HepG2 (cell line): ENCODE measurements around the gene KATNA1. TPM values are rescaled to one million over a fixed set of nuclear protein-coding genes. Genes with fewer than 3 reads are reported as not detected.

Experiments
- ATAD3A ChIP-seq: sonication (generic); formaldehyde crosslinking; IDR thresholded peaks from 2 replicates; pipeline ENCODE4 v1.4.0; 2020; ENCODE audit warnings: missing genetic modification reagents
- ATF7-NPFF ChIP-seq: sonication (generic); formaldehyde crosslinking; IDR thresholded peaks from 2 replicates; pipeline ENCODE4 v1.8.1; 2023; ENCODE audit warnings: mild to moderate bottlenecking, low read depth, missing genetic modification reagents, moderate library complexity
- DMAP1 ChIP-seq: IDR thresholded peaks from 2 replicates; pipeline ENCODE4 v1.6.1; 2016
- GTF2F1 ChIP-seq: fragments of 150-350 bp; IDR thresholded peaks from 2 replicates; pipeline ENCODE4 v1.6.1; 2014; ENCODE audit warnings: low read length
- HIVEP1 ChIP-seq: sonication (generic); formaldehyde crosslinking; IDR thresholded peaks from 2 replicates; pipeline ENCODE4 v1.4.0; 2020; ENCODE audit warnings: mild to moderate bottlenecking, missing genetic modification reagents
- KDM3A ChIP-seq: IDR thresholded peaks from 2 replicates; pipeline ENCODE4 v1.6.1; 2018; ENCODE audit warnings: low read depth, missing compliant biosample characterization
- KDM6A ChIP-seq: IDR thresholded peaks from 2 replicates; pipeline ENCODE4 v1.6.1; 2016; ENCODE audit warnings: low read depth
- RARG ChIP-seq: sonication (generic); formaldehyde crosslinking; IDR thresholded peaks from 2 replicates; pipeline ENCODE4 v1.4.0; 2020; ENCODE audit warnings: low read depth, mild to moderate bottlenecking, missing genetic modification reagents
- REL ChIP-seq: sonication (generic); formaldehyde crosslinking; conservative IDR thresholded peaks from 2 replicates; pipeline ENCODE4 v1.8.0; 2022; ENCODE audit warnings: mild to moderate bottlenecking, missing genetic modification reagents, moderate library complexity
- RXRB ChIP-seq: IDR thresholded peaks from 2 replicates; pipeline ENCODE4 v1.6.1; 2016; ENCODE audit warnings: borderline replicate concordance, missing genetic modification reagents, missing compliant biosample characterization
- TCF12 ChIP-seq, 2 experiments: fragments of 450-650 bp in 1 of 2; sonication (generic) in 1 of 2; formaldehyde crosslinking in 1 of 2; IDR thresholded peaks; 2 replicates each; pipeline versions ENCODE4 v1.6.1 to v1.8.0; 2017 to 2022; ENCODE audit warnings: antibody characterized with exemption in 1 of 2, mild to moderate bottlenecking in 1 of 2, missing genetic modification reagents in 1 of 2, moderate library complexity in 1 of 2
- YY1 ChIP-seq: IDR thresholded peaks from 2 replicates; pipeline ENCODE4 v1.6.1; 2011; ENCODE audit warnings: low read length, low read depth, moderate library complexity, mild to moderate bottlenecking; ENCODE audit not compliant: insufficient read depth, insufficient replicate concordance
- ZFAT ChIP-seq: sonication (generic); formaldehyde crosslinking; conservative IDR thresholded peaks from 2 replicates; pipeline ENCODE4 v1.8.1; 2023; ENCODE audit warnings: missing genetic modification reagents, inconsistent platforms
- ZNF20 ChIP-seq: sonication (generic); formaldehyde crosslinking; IDR thresholded peaks from 2 replicates; pipeline ENCODE4 v1.4.0; 2020; ENCODE audit warnings: mild to moderate bottlenecking, moderate library complexity, missing genetic modification reagents
- ZNF296 ChIP-seq: sonication (generic); formaldehyde crosslinking; conservative IDR thresholded peaks from 2 replicates; pipeline ENCODE4 v1.5.0; 2020; ENCODE audit warnings: mild to moderate bottlenecking, missing genetic modification reagents
- ZNF468 ChIP-seq: sonication (generic); formaldehyde crosslinking; IDR thresholded peaks from 2 replicates; pipeline ENCODE4 v1.8.0; 2022; ENCODE audit warnings: mild to moderate bottlenecking, moderate library complexity, missing genetic modification reagents
- ZNF557 ChIP-seq: sonication (generic); formaldehyde crosslinking; IDR thresholded peaks from 2 replicates; pipeline ENCODE4 v1.4.0; 2020; ENCODE audit warnings: missing genetic modification reagents
- ZNF772 ChIP-seq: sonication (generic); formaldehyde crosslinking; IDR thresholded peaks from 2 replicates; pipeline ENCODE4 v1.5.0; 2020; ENCODE audit warnings: mild to moderate bottlenecking, missing genetic modification reagents
- ZNF788 ChIP-seq: sonication (generic); formaldehyde crosslinking; IDR thresholded peaks from 2 replicates; pipeline ENCODE4 v1.5.0; 2020; ENCODE audit warnings: mild to moderate bottlenecking, missing genetic modification reagents, borderline replicate concordance
- ZNF841 ChIP-seq: sonication (generic); formaldehyde crosslinking; IDR thresholded peaks from 2 replicates; pipeline ENCODE4 v1.8.1; 2023; ENCODE audit warnings: missing genetic modification reagents, borderline replicate concordance
- polyA plus RNA-seq, 8 experiments: library from polyadenylated mRNA; depleted of rRNA in 3 of 8; stranded (reverse) in 7 of 8; unstranded in 1 of 8; fragments of >200 nt; fragmentation: Illumina TruSeq in 4 of 8; extraction: Trizol in 4 of 8; gene quantifications; 2 replicates each; pipeline versions ENCODE4 v1.2.1 to v1.2.3, GENCODE V29; 2011 to 2016; ENCODE audit warnings: low read depth in 4 of 8, missing spikeins in 1 of 8, mixed read lengths in 1 of 8; ENCODE audit not compliant: insufficient read depth in 1 of 8
- total RNA-seq, 5 experiments: library from RNA; depleted of rRNA; stranded (reverse); fragments of >200 nt; fragmentation: Illumina TruSeq; extraction: Trizol; gene quantifications; 2 replicates each; pipeline ENCODE4 v1.2.3, GENCODE V29; 2016; ENCODE audit warnings: low read depth in 1 of 5
- TF ChIP-seq, protein P1 (sequence below): sonication (generic); formaldehyde crosslinking; IDR thresholded peaks from 2 replicates; pipeline ENCODE4 v1.4.0; 2020; ENCODE audit warnings: missing genetic modification reagents
- TF ChIP-seq, protein P2 (sequence below): sonication (generic); formaldehyde crosslinking; conservative IDR thresholded peaks from 2 replicates; pipeline ENCODE4 v1.4.0; 2020; ENCODE audit warnings: missing genetic modification reagents
- TF ChIP-seq, protein P3 (sequence below): sonication (generic); formaldehyde crosslinking; IDR thresholded peaks from 2 replicates; pipeline ENCODE4 v1.9.0; 2021; ENCODE audit warnings: missing genetic modification reagents, borderline replicate concordance

The KATNA1 gene
- total and polyA plus RNA-seq, 2 of the 13 experiments (the other 11 are each of a cell fraction or from before 2014, with no cell fraction given): 14.8 to 25.3 TPM

DNA sequence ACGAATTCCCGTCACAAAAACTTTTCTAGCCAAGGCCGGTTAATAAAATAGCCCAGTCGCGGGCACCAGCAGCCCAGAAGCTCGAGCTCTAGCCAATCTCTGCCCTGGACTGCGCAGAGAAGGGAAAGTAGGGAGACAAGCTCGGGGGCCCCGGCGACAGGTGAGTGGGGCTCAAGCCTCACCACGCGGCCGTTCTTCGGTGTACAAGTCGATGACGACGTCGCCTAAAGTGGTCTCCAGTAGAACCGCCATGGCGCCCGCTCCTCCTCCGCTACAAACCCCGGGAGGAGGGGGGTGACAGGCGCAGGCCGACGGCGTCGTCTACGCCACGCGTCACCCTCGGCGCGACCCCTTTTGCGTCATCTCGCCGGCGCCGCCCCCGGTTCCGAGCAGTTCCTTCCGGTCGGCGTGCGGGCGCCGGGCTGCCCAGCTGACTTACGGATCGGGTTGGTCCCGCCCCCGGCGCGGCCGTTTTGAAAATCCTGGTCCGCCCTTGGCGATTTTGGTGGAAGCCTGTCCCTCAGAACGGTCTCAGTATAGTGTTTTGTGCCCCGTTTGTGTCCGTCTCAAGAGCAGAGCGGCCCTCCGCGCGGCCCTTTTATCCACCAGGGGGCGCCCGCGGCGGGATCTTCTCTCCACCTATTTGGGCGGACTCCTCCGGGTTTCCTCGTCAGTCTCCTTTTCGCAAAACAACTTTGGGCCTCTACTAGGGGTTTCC lies 102.6 kb downstream of the KATNA1 start, which contains the start of gene PPIL4 (continued):
- TF ChIP-seq ATF7-NPFF (CRISPR knock-in tag) (peak; percentile 51; the same call in 1 of the 2 replicates), ZNF296 (CRISPR knock-in tag) (0 out of 2 replicates have a peak, but pooled peaks have one; percentile 56), ATAD3A (CRISPR knock-in tag) (no peak), GTF2F1 (no peak; the same call in 1 of the 2 replicates), ZNF788 (CRISPR knock-in tag) (peak; percentile 90; the same call in 1 of the 2 replicates), RXRB (CRISPR knock-in tag) (peak; percentile 77), KDM3A (CRISPR knock-in tag) (peak; percentile 96), ZNF841 (CRISPR knock-in tag) (peak; percentile 81; the same call in 1 of the 2 replicates), ZNF468 (CRISPR knock-in tag) (no peak), RARG (CRISPR knock-in tag) (0 out of 2 replicates have a peak, but pooled peaks have one; percentile 55), REL (CRISPR knock-in tag) (peak; percentile 66), ZFAT (CRISPR knock-in tag) (no peak), HIVEP1 (CRISPR knock-in tag) (peak; percentile 68; the same call in 1 of the 2 replicates), ZNF20 (peak; percentile 81; the same call in 1 of the 2 replicates), KDM6A (CRISPR knock-in tag) (no peak), ZNF772 (CRISPR knock-in tag) (peak; percentile 96), DMAP1 (CRISPR knock-in tag) (peak; percentile 88), YY1 (peak; percentile 94), ZNF557 (CRISPR knock-in tag) (0 out of 2 replicates have a peak, but pooled peaks have one; percentile 51), TCF12 (IDR thresholded peaks at IDR 0.05) (no peak), TCF12 (CRISPR knock-in tag; IDR thresholded peaks at IDR 0.05) (no peak)
- TF ChIP-seq, protein P1, sequence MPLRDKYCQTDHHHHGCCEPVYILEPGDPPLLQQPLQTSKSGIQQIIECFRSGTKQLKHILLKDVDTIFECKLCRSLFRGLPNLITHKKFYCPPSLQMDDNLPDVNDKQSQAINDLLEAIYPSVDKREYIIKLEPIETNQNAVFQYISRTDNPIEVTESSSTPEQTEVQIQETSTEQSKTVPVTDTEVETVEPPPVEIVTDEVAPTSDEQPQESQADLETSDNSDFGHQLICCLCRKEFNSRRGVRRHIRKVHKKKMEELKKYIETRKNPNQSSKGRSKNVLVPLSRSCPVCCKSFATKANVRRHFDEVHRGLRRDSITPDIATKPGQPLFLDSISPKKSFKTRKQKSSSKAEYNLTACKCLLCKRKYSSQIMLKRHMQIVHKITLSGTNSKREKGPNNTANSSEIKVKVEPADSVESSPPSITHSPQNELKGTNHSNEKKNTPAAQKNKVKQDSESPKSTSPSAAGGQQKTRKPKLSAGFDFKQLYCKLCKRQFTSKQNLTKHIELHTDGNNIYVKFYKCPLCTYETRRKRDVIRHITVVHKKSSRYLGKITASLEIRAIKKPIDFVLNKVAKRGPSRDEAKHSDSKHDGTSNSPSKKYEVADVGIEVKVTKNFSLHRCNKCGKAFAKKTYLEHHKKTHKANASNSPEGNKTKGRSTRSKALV (CRISPR knock-in tag): peak; percentile 84
- TF ChIP-seq, protein P2, sequence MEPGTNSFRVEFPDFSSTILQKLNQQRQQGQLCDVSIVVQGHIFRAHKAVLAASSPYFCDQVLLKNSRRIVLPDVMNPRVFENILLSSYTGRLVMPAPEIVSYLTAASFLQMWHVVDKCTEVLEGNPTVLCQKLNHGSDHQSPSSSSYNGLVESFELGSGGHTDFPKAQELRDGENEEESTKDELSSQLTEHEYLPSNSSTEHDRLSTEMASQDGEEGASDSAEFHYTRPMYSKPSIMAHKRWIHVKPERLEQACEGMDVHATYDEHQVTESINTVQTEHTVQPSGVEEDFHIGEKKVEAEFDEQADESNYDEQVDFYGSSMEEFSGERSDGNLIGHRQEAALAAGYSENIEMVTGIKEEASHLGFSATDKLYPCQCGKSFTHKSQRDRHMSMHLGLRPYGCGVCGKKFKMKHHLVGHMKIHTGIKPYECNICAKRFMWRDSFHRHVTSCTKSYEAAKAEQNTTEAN (CRISPR knock-in tag): peak; percentile 58; the same call in 1 of the 2 replicates
- TF ChIP-seq, protein P3, sequence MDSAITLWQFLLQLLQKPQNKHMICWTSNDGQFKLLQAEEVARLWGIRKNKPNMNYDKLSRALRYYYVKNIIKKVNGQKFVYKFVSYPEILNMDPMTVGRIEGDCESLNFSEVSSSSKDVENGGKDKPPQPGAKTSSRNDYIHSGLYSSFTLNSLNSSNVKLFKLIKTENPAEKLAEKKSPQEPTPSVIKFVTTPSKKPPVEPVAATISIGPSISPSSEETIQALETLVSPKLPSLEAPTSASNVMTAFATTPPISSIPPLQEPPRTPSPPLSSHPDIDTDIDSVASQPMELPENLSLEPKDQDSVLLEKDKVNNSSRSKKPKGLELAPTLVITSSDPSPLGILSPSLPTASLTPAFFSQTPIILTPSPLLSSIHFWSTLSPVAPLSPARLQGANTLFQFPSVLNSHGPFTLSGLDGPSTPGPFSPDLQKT (CRISPR knock-in tag): peak; percentile 74; the same call in 1 of the 2 replicates
